Left renal cortex interstitium (tissue), 4 donors: ENCODE results near the gene ERV3-1. TPM values are rescaled to one million over a fixed set of nuclear protein-coding genes. Genes with fewer than 3 reads are reported as not detected.
"Not testable (repeated sequence)": the region's sequence is repeated elsewhere in the genome, so short reads cannot be mapped to it uniquely, and the experiment has no call there.

Experiments
- DNase-seq, 4 donors: peaks; one replicate each; pipeline ENCODE4 v3.0.0-alpha.2; 2013; ENCODE audit warnings: low read depth in 4 of 4, low spot score in 2 of 4, missing footprints in 1 of 4
- polyA plus RNA-seq, 4 donors: library from polyadenylated mRNA; unstranded; fragments of 120-200 nt; gene quantifications; one replicate each; pipeline ENCODE4 v1.2.1, GENCODE V29; 2013; ENCODE audit not compliant: insufficient read length in 4 of 4

The ERV3-1 gene
- 10 to 100 TPM; 19.2 to 59.3 (median 40.4) TPM for polyA plus RNA-seq

DNA sequence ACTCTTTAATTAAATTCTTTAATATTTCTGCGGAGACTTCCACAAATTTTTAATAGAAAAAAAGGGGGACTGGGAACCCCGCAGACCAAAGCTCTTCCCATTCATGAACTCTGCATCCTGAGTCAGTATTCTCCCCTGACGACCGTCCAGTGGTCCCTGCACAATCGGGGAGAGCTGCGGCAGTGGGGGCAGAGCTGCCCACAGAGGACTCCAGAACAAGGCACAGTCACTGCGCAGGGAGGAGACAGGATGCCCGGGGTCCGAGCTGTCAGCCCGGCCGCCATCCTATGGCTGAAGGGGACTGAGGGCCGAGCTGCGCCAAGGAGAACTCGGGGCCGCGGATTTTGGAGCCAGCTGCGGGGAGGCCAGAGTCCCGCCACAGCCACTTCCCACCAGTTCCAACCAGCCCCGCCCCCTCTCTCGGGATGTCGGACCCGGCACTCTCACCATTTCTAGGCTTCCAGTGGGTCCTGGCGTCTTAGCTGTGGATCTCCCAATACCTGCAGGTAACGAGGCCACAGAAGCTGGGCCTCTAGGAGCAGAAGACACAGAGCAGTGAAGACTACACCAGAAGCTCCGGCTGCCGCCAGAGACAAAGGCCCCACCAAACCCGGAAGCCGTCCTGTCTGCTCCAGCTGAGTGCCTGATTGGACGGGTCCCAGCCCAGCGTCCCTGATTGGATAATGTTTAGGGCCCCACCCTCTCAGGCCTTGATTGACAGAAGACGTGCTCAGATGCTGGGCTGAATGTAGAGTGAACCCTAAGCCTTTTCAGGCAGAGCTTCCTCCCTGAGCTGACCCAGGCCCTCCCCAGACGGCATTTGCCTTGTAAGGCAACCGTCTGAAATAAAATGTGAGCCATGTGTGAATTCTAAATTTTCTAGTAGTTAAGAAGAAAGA lies at the start of gene ERV3-1:
Gene ERV3-1, minus strand, starts transcription at position 594 of the 899 bp plus-strand sequence. CDS start 13,661 bp downstream, outside the sequence.
- peak; percentile 82 to 93 (median 86) for DNase-seq

- not testable (repeated sequence) for DNase-seq
These were observed 49.3 kb upstream of the ERV3-1 start for GRCh38 chr7:65055786-65056185.

GRCh38 chr7:65054466-65054994 lies 48.0 kb upstream of the ERV3-1 start:
- DNase-seq: not testable (repeated sequence)

- DNase-seq: not testable (repeated sequence)
These were observed 45.2 kb upstream of the ERV3-1 start for GRCh38 chr7:65051654-65052053.

DNA sequence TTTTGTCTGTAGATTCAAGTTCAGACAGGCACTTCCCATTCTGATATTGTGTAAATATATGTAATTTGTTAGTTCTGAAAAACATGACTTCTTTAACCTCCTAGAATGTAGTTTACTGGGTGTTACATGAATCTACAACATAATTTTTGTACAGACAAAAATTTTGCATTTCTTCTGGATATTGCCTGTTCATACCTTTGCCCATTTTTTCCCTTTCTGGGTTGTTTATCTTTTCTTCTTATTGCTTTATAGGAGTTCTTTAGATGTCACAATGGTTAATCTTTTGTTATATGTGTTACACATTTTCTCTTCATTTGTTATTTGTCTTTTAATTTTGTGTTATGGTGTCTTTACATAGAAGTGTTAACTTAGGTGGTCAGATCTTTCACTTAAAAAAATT lies 44.7 kb upstream of the ERV3-1 start:
- DNase-seq: not testable (repeated sequence)

- not testable (repeated sequence) for DNase-seq
These were observed 39.8 kb upstream of the ERV3-1 start for GRCh38 chr7:65046329-65046728.

- DNase-seq: not testable (repeated sequence)
These were observed 39.1 kb upstream of the ERV3-1 start for GRCh38 chr7:65045589-65045988.

DNA sequence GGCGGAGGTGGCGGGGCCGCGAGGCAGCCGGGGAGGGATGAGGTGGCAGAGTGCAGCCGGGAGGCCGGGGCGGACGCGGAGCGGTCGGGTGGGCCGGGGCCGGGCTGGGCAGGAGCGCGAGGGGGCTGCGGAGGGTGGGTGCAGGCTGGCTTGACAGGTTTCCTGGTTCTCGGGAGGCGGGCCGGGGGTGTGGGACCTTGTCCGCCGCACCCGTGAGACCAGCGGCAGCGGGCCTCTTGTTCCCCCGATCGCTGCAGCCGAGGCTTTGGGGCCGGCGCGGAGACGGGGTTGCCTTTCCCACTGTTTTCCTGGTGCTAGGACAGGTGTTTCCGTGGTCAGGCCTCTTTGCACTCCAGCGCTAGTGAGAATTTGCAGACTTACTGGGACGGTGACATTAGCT lies 32.3 kb upstream of the ERV3-1 start:
- DNase-seq: peak in 2 of 4 donors; percentile 2 to 20

GRCh38 chr7:65037740-65038688 lies 31.5 kb upstream of the ERV3-1 start:
- peak in 3 of 4 donors; percentile 72 to 81 (median 79) for DNase-seq

- DNase-seq: not testable (repeated sequence)
These were observed 30.0 kb upstream of the ERV3-1 start for GRCh38 chr7:65036526-65036925.

- not testable (repeated sequence) for DNase-seq
These were observed 29.0 kb upstream of the ERV3-1 start for GRCh38 chr7:65035469-65035868.

DNA sequence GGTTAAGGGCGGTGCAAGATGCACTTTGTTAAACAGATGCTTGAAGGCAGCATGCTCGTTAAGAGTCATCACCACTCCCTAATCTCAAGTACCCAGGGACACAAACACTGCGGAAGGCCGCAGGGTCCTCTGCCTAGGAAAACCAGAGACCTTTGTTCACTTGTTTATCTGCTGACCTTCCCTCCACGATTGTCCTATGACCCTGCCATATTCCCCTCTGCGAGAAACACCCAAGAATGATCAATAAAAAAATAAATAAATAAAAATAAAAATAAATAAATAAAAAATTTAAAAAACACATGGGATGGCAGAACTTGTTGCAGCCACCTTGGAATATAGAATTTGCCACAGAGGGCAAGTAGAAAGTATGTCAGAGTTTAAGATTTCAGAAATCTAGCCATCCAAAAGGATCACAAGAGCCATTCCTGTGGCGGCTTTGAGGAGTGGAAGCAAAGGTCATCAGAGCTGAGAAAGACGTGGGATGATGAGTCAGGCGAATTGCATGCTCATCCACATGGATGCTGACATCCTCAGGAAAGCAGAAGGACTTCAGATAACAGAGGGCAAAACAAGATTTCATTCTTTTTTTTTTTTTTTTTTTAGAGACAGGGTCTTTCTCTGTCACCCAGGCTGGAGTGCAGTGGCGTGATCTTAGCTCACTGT lies 27.8 kb upstream of the ERV3-1 start:
- DNase-seq: not testable (repeated sequence)

DNA sequence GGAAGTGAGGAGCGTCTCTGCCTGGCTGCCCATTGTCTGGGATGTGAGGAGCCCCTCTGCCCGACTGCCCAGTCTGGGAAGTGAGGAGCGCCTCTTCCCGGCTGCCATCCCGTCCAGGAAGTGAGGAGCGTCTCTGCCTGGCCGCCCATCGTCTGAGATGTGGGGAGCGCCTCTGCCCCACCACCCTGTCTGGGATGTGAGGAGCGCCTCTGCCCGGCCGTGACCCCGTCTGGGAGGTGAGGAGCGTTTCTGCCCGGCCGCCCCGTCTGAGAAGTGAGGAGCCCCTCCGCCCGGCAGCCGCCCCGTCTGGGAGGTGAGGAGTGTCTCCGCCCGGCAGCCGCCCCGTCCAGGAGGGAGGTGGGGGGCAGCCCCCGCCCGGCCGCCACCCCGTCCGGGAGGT lies 26.9 kb upstream of the ERV3-1 start:
- not testable (repeated sequence) for DNase-seq

DNA sequence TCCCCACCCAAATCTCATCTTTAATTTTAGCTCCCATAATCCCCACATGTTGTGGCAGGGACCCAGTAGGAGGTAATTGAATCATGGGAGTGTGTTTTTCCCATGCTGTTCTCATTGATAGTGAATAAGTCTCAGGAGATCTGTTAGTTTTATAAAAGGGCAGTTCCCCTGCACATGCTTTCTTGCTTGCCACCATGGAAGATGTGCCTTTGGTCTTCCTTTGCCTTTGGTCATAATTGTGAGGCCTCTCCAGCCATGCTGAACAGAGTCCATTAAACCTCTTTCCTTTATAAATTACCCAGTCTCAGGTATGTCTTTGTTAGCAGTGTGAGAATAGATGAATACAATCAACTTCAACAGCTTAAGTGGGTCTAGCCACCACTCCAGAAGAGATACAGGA lies 18.5 kb upstream of the ERV3-1 start:
- DNase-seq: not testable (repeated sequence)

GRCh38 chr7:65020978-65021377 lies 14.5 kb upstream of the ERV3-1 start:
- not testable (repeated sequence) for DNase-seq

DNA sequence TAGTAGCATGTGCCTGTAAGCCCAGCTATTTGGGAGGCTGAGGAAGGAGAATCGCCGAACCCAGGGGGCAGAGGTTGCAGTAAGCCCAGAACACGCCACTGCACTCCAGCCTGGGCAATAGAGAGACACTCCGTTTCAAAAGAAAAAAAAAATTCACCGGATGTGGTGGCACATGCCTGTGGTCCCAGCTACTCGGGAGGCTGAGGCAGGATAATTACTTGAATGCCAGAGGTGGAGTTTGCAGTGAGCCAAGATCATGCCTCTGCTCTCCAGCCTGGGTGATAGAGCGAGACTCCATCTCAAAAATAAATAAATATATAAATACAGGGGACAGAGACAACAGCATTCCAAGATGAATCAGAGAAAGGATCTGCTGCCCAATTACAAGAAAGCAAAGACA lies 3.4 kb upstream of the ERV3-1 start:
- DNase-seq: not testable (repeated sequence)

DNA sequence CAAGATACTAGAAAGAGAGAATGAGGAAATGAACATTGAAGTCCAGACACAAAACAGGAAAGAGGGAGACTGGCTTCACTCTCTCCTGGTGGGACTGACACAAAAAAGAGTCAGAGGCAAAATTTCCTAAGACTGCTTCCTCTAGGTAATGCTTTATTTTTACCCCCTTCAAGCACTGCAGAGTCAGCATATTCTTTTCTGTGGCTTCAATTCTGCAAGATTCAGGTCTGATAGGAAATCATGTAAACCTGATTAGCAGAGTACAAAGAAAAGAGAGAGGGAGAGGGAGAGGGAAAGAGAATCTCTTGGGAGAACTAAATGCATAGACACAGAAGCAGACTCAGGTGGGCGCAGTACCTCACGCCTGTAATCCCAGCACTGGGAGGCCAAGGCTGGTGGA lies 2.9 kb upstream of the ERV3-1 start:
- not testable (repeated sequence) for DNase-seq

DNA sequence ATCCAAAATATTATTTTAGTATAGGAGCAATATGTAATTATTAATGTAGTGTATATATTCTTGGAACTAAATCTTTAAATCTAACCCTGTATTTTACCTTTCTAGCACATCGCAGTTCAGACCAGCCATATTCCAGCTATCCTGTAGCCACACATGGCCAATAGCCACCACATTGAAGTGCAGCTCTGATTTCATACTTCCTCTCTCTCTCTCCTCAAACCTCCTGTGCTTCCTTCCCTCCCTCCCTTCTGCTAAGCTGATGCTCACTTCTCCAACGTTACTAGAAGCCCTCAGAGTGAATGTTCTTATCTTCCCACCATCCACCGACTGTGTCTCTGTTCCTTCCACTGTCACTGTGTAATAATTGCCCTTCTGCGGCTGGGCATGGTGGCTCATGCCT lies 549 bp upstream of the ERV3-1 start:
- not testable (repeated sequence) for DNase-seq

DNA sequence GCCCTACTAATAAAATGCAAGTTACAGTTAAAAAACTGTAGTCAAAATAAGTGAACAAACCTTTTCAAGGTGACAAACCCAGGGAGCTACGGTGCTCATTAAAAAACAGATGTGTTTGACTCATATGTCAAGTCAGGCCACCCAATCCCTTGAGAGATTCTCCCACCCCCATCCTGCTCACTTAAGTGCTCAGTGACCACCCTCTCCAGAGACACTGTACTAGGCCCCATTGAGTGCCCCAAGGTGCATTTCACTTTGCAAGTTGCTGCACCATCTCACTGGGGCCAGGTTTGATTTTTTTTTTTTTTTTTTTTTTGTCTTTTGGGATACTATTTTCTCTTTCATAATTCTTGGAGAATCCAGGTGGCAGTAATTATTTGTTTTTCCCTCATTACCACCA lies 1.9 kb downstream of the ERV3-1 start:
- no peak for DNase-seq

- no peak for DNase-seq
These were observed 3.4 kb downstream of the ERV3-1 start for GRCh38 chr7:65002972-65003585.
